ENCODE measurements around the gene SPACA5B.

DNA sequence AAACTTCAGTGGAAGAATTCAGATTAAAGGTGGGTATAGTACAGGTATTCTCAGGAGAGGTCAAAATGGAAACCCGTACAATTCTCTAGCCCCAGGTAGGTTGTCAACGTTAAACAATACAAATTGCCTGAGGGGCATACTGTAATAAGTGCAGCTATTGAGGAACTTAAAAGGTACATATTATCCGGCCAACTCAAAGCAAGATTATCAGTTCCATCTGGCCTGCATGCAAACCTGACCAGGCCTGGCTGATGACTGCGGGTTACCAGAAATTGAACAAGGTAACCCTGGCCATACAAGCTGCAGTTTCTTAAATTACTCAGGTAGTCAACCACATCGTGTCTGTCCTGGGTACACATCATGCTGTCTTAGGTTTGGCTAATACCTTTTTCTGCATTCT is 46.7 kb upstream of the SPACA5B start:
- no peak for TF ChIP-seq POLR2AphosphoS5 (IDR thresholded peaks at IDR 0.05)
- TF ChIP-seq, protein P1, sequence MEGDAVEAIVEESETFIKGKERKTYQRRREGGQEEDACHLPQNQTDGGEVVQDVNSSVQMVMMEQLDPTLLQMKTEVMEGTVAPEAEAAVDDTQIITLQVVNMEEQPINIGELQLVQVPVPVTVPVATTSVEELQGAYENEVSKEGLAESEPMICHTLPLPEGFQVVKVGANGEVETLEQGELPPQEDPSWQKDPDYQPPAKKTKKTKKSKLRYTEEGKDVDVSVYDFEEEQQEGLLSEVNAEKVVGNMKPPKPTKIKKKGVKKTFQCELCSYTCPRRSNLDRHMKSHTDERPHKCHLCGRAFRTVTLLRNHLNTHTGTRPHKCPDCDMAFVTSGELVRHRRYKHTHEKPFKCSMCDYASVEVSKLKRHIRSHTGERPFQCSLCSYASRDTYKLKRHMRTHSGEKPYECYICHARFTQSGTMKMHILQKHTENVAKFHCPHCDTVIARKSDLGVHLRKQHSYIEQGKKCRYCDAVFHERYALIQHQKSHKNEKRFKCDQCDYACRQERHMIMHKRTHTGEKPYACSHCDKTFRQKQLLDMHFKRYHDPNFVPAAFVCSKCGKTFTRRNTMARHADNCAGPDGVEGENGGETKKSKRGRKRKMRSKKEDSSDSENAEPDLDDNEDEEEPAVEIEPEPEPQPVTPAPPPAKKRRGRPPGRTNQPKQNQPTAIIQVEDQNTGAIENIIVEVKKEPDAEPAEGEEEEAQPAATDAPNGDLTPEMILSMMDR (IDR thresholded peaks at IDR 0.05) = no peak

Data from upper lobe of left lung (tissue), 4 donors.